ENCODE measurements around the gene SP9. TPM values are rescaled to one million over a fixed set of nuclear protein-coding genes. Genes with fewer than 3 reads are reported as not detected.
"Not testable (repeated sequence)": the region's sequence is repeated elsewhere in the genome, so short reads cannot be mapped to it uniquely, and the experiment has no call there.

SP9 gene
- total RNA-seq, 1 experiment from 2014 or later = not detected

DNA sequence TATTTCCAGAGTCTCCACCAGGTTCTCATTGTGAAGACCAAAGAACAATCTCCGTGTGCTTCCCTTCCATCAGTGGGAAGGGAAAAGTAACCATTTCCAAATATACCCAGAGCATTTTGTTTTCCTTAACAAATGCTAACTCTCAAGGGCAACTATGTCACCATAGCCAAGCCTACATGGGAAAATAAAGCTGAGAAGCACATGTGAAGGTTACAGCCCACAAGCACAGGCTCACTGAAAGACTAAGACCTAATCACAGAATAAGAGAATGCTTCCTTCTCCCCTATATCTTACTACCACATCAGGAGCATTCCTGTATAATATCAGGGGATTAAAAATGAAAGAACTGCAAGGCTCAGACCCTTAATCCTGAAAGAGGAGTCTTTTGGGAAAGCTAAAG is 28.2 kb downstream of the SP9 start:
- no peaks in the 10 kb centered on the region for H3K79me2 ChIP-seq (ENCODE audit: low read depth)
- intact Hi-C loops (cut with micrococcal nuclease; ENCODE audit: unreplicated experiment) = no loop called here
- no peak overlapping the region for H2AFZ ChIP-seq
- H3K4me2 ChIP-seq = no peak overlapping the region
- ChIA-PET POLR2A (ENCODE audit: unreplicated experiment) (no interaction called here), CTCF (no interaction called here)
- BruUV-seq (replicated peaks) = no TSS peak
- H3K27ac ChIP-seq = no peak overlapping the region
- no peaks in the 10 kb centered on the region for H3F3A ChIP-seq (ENCODE audit: insufficient read depth, low read depth)
- H3K9me3 ChIP-seq (ENCODE audit: insufficient read depth, low read depth) = no peaks in the 10 kb centered on the region
- no peak for DNase-seq
- no peaks in the 10 kb centered on the region; the same call in 1 of the 2 replicates for H3K9me2 ChIP-seq (ENCODE audit: insufficient read depth)
- H3K36me3 ChIP-seq (ENCODE audit: low read depth) = peaks cover 24% of the 10 kb centered on the region
- H4K20me1 ChIP-seq (ENCODE audit: insufficient read depth) = no peaks in the 10 kb centered on the region
- no peak overlapping the region for H3K4me3 ChIP-seq
- TF ChIP-seq, protein P1, sequence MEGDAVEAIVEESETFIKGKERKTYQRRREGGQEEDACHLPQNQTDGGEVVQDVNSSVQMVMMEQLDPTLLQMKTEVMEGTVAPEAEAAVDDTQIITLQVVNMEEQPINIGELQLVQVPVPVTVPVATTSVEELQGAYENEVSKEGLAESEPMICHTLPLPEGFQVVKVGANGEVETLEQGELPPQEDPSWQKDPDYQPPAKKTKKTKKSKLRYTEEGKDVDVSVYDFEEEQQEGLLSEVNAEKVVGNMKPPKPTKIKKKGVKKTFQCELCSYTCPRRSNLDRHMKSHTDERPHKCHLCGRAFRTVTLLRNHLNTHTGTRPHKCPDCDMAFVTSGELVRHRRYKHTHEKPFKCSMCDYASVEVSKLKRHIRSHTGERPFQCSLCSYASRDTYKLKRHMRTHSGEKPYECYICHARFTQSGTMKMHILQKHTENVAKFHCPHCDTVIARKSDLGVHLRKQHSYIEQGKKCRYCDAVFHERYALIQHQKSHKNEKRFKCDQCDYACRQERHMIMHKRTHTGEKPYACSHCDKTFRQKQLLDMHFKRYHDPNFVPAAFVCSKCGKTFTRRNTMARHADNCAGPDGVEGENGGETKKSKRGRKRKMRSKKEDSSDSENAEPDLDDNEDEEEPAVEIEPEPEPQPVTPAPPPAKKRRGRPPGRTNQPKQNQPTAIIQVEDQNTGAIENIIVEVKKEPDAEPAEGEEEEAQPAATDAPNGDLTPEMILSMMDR (conservative IDR thresholded peaks at IDR 0.05) = no peak
- TF ChIP-seq EZH2 (IDR thresholded peaks at IDR 0.05; ENCODE audit: low read depth) = no peak
- no peaks in the 10 kb centered on the region for H3K4me1 ChIP-seq (replicated peaks; ENCODE audit: insufficient read depth)
- no peaks in the 10 kb centered on the region for H3K27me3 ChIP-seq (ENCODE audit: insufficient read depth, low read depth)

- H3K4me2 ChIP-seq; H3K79me2 ChIP-seq (ENCODE audit: low read depth); H3K9me3 ChIP-seq (ENCODE audit: insufficient read depth, low read depth); POLR2A ChIA-PET (ENCODE audit: unreplicated experiment); H3K27ac ChIP-seq; H3F3A ChIP-seq (ENCODE audit: insufficient read depth, low read depth); CTCF ChIA-PET; H3K4me3 ChIP-seq; intact Hi-C loops (cut with micrococcal nuclease; ENCODE audit: unreplicated experiment); H3K27me3 ChIP-seq (ENCODE audit: insufficient read depth, low read depth); H2AFZ ChIP-seq; H4K20me1 ChIP-seq (ENCODE audit: insufficient read depth); H3K9me2 ChIP-seq (ENCODE audit: insufficient read depth); BruUV-seq (replicated peaks); DNase-seq; H3K4me1 ChIP-seq (replicated peaks; ENCODE audit: insufficient read depth): not testable (repeated sequence)
- peaks cover 26% of the 10 kb centered on the region for H3K36me3 ChIP-seq (ENCODE audit: low read depth)
Measured at GRCh38 chr2:174363492-174364225, 28.9 kb downstream of the SP9 start.

DNA sequence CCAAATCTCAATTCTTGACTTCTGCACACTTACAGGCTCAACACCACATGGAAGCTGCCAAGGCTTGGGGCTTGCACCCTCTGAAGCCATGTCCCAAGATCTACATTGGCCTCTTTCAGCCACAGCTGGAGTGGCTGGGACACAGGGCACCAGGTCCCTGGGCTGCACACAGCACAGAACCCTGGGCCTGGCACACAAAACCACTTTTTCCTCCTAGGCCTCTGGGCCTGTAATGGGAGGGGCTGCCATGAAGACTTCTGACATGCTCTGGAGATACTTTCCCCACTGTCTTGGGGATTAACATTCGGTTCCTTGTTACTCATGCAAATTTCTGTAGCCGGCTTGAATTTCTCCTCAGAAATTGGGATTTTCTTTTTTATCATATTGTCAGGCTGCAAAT is 29.9 kb downstream of the SP9 start:
- BruUV-seq (replicated peaks) = no TSS peak
- intact Hi-C loops (cut with micrococcal nuclease; ENCODE audit: unreplicated experiment) = no loop called here
- POLR2A ChIA-PET (ENCODE audit: unreplicated experiment) = no interaction called here
- TF ChIP-seq EZH2 (IDR thresholded peaks at IDR 0.05; ENCODE audit: low read depth) = no peak
- Histone ChIP-seq H3K9me3 (ENCODE audit: insufficient read depth, low read depth) (no peaks in the 10 kb centered on the region), H3K4me2 (no peak overlapping the region), H4K20me1 (ENCODE audit: insufficient read depth) (no peaks in the 10 kb centered on the region), H3F3A (ENCODE audit: insufficient read depth, low read depth) (no peaks in the 10 kb centered on the region), H3K4me3 (no peak overlapping the region), H2AFZ (no peak overlapping the region), H3K36me3 (ENCODE audit: low read depth) (peaks cover 29% of the 10 kb centered on the region), H3K27me3 (ENCODE audit: insufficient read depth, low read depth) (no peaks in the 10 kb centered on the region), H3K27ac (no peak overlapping the region), H3K79me2 (ENCODE audit: low read depth) (no peaks in the 10 kb centered on the region), H3K4me1 (replicated peaks; ENCODE audit: insufficient read depth) (no peaks in the 10 kb centered on the region), H3K9me2 (ENCODE audit: insufficient read depth) (no peaks in the 10 kb centered on the region; the same call in 1 of the 2 replicates)
- DNase-seq = no peak
- CTCF ChIA-PET = no interaction called here

- TF ChIP-seq EZH2 (IDR thresholded peaks at IDR 0.05; ENCODE audit: low read depth) = no peak
- TF ChIP-seq, protein P1 (conservative IDR thresholded peaks at IDR 0.05) = no peak
- Histone ChIP-seq H3K9me2 (ENCODE audit: insufficient read depth) (no peaks in the 10 kb centered on the region; the same call in 1 of the 2 replicates), H3K36me3 (ENCODE audit: low read depth) (peaks cover 29% of the 10 kb centered on the region), H4K20me1 (ENCODE audit: insufficient read depth) (no peaks in the 10 kb centered on the region), H3K9me3 (ENCODE audit: insufficient read depth, low read depth) (no peaks in the 10 kb centered on the region), H3F3A (ENCODE audit: insufficient read depth, low read depth) (no peaks in the 10 kb centered on the region), H3K27ac (no peak overlapping the region), H3K4me3 (no peak overlapping the region), H3K4me1 (replicated peaks; ENCODE audit: insufficient read depth) (no peaks in the 10 kb centered on the region), H3K27me3 (ENCODE audit: insufficient read depth, low read depth) (no peaks in the 10 kb centered on the region), H2AFZ (no peak overlapping the region), H3K4me2 (no peak overlapping the region), H3K79me2 (ENCODE audit: low read depth) (no peaks in the 10 kb centered on the region)
- no TSS peak for BruUV-seq (replicated peaks)
- CTCF ChIA-PET = no interaction called here
- POLR2A ChIA-PET (ENCODE audit: unreplicated experiment) = no interaction called here
- DNase-seq = no peak
- intact Hi-C loops (cut with micrococcal nuclease; ENCODE audit: unreplicated experiment) = no loop called here
Measured at GRCh38 chr2:174365571-174365970, 30.8 kb downstream of the SP9 start.

Measured in PC-9 (cell line).